ENCODE results near the gene PALD1.

Gene PALD1

GRCh38 chr10:70496341-70497119, 18.0 kb downstream of the PALD1 start:
- no peak for TF ChIP-seq ZFX (IDR thresholded peaks at IDR 0.05)
- TF ChIP-seq CTCF (conservative IDR thresholded peaks at IDR 0.05) = no peak
- H3K27ac ChIP-seq = no peak overlapping the region

- no peak for TF ChIP-seq CTCF (conservative IDR thresholded peaks at IDR 0.05)
- no peak for TF ChIP-seq ZFX (IDR thresholded peaks at IDR 0.05)
- no peak overlapping the region for H3K27ac ChIP-seq
These were observed 18.6 kb downstream of the PALD1 start for GRCh38 chr10:70497120-70497545.

GRCh38 chr10:70498970-70499835, 20.6 kb downstream of the PALD1 start:
- TF ChIP-seq CTCF (conservative IDR thresholded peaks at IDR 0.05) (no peak), ZFX (IDR thresholded peaks at IDR 0.05) (no peak)
- no peak overlapping the region for H3K27ac ChIP-seq

DNA sequence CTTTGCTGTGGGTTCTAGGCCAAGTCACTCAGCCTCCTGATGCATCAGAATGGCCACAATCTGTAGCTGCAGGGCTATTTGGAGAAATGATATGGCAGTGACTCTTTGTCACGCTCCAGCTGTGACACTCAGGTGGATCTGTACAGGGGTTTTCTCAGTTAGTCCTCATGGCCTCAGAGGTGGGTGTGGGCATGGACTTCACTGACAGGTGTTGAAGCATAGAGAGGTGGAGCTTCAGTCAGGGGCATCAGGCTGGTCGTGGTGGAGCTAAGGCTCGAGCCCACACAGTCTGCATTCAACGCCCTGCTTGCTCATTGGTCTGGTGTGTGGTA, 21.2 kb downstream of the PALD1 start:
- no peak overlapping the region for H3K27ac ChIP-seq
- TF ChIP-seq CTCF (conservative IDR thresholded peaks at IDR 0.05) (no peak), ZFX (IDR thresholded peaks at IDR 0.05) (no peak)

DNA sequence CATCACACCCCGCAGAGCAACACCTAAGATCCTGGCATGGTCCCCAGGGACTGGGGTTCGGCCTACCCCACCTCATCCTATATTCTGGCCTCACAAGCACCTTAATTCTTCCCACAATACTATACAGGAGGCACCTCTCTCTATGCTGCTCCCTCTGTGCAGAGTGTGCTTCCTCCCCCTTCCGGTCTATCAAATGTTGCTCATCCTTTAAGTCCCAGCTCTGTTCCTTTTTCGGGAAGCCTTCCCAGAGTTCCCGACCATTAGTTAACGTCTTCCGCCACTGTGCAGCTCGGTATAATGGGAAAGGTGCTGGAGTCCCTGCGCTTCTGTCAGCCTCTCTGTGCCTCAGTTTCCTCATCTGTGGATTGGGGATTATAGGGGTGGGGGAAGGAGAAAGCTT, 21.8 kb downstream of the PALD1 start:
- no peak overlapping the region for H3K27ac ChIP-seq
- TF ChIP-seq CTCF (conservative IDR thresholded peaks at IDR 0.05) = no peak
- no peak for TF ChIP-seq ZFX (IDR thresholded peaks at IDR 0.05)

GRCh38 chr10:70500812-70501301, 22.3 kb downstream of the PALD1 start:
- TF ChIP-seq CTCF (conservative IDR thresholded peaks at IDR 0.05) (no peak), ZFX (IDR thresholded peaks at IDR 0.05) (no peak)

GRCh38 chr10:70502406-70502805, 23.8 kb downstream of the PALD1 start:
- TF ChIP-seq ZFX (IDR thresholded peaks at IDR 0.05) (no peak), CTCF (conservative IDR thresholded peaks at IDR 0.05) (no peak)
- H3K27ac ChIP-seq = no peak overlapping the region

More at GRCh38 chr10:70500812-70501301, 22.3 kb downstream of the PALD1 start:
- no peak overlapping the region for H3K27ac ChIP-seq
